Progenitor cell of endocrine pancreas (in vitro differentiated cells): Measurements from ENCODE around the gene PCDHA8. TPM values are rescaled to one million over a fixed set of nuclear protein-coding genes. Genes with fewer than 3 reads are reported as not detected.
"Not testable (repeated sequence)": the region's sequence is repeated elsewhere in the genome, so short reads cannot be mapped to it uniquely, and the experiment has no call there.

Experiments used
- DNase-seq: peaks from one replicate; pipeline ENCODE4 v3.0.0; 2021; ENCODE audit warnings: low spot score; ENCODE audit not compliant: unreplicated experiment
- H3K27ac Mint-ChIP-seq: 2 replicates; pipeline ENCODE4 v1.8.0; 2021; ENCODE audit warnings: mild to moderate bottlenecking, moderate library complexity, mixed read lengths
- H3K27me3 Mint-ChIP-seq: 2 replicates; pipeline ENCODE4 v1.8.0; 2021; ENCODE audit warnings: mixed read lengths
- H3K36me3 Mint-ChIP-seq: 2 replicates; pipeline ENCODE4 v1.8.0; 2022; ENCODE audit warnings: mixed read lengths; ENCODE audit not compliant: insufficient read depth
- H3K4me1 Mint-ChIP-seq: 2 replicates; pipeline ENCODE4 v1.8.0; 2021; ENCODE audit warnings: low read depth, mixed read lengths
- H3K4me3 Mint-ChIP-seq: 2 replicates; pipeline ENCODE4 v1.8.0; 2021; ENCODE audit warnings: low read depth, mild to moderate bottlenecking, moderate library complexity, mixed read lengths
- H3K9me3 Mint-ChIP-seq: 2 replicates; pipeline ENCODE4 v1.8.0; 2021; ENCODE audit warnings: low read depth, mixed read lengths
- CTCF ChIP-seq: fragments of 200-600 bp; sonication (generic); IDR thresholded peaks from one replicate; pipeline ENCODE4 v1.5.0; 2021; ENCODE audit warnings: antibody characterized with exemption, mild to moderate bottlenecking; ENCODE audit not compliant: unreplicated experiment
- long read RNA-seq: library from polyadenylated mRNA; unstranded; transcript quantifications from one replicate; pipeline ENCODE4 v2.0.0, GENCODE V29; 2020
- total RNA-seq: library from RNA; stranded (reverse); gene quantifications from 2 replicates; pipeline ENCODE4 v1.2.1, GENCODE V29; 2021

The PCDHA8 gene
- total RNA-seq, result 4.9 and 5.1 TPM in 2 replicates
- long read RNA-seq, result 0 reads

GRCh38 chr5:140840978-140841962 lies at the start of gene PCDHA8:
PCDHA8 (plus strand) TSS chr5:140841187; CDS start chr5:140841322, 135 bp downstream.
- DNase-seq, result no peak
- Mint-ChIP-seq H3K4me3 (peak within 1 kb of the TSS; percentile 38), H3K27me3 (no peaks in the 10 kb centered on the region), H3K36me3 (peaks cover 51% of the 10 kb centered on the region), H3K4me1 (no peaks in the 10 kb centered on the region), H3K9me3 (peaks cover 27% of the 10 kb centered on the region), H3K27ac (no peak within 1 kb of the TSS)
- no peak for TF ChIP-seq CTCF

- Mint-ChIP-seq H3K36me3 (peaks cover 24% of the 10 kb centered on the region), H3K4me1 (no peaks in the 10 kb centered on the region), H3K27me3 (no peaks in the 10 kb centered on the region), H3K27ac (peak within 1 kb of the TSS; percentile 88), H3K4me3 (peak within 1 kb of the TSS; percentile 80), H3K9me3 (peaks cover 20% of the 10 kb centered on the region)
- peak; percentile 48 for TF ChIP-seq CTCF
- no peak for DNase-seq
Measured at GRCh38 chr5:140794595-140795258, 46.3 kb upstream of the PCDHA8 start, which contains the start of gene PCDHA2. PCDHA2 (plus strand) TSS chr5:140794852.

- Mint-ChIP-seq H3K27ac (peak overlapping the region; percentile 88), H3K36me3 (peaks cover 27% of the 10 kb centered on the region), H3K9me3 (peaks cover 24% of the 10 kb centered on the region), H3K27me3 (no peaks in the 10 kb centered on the region), H3K4me1 (no peaks in the 10 kb centered on the region), H3K4me3 (peak overlapping the region; percentile 80)
- no peak for DNase-seq
- TF ChIP-seq CTCF, result peak; percentile 29
Measured at GRCh38 chr5:140795259-140795641, 45.7 kb upstream of the PCDHA8 start.

- H3K27ac Mint-ChIP-seq, H3K27me3 Mint-ChIP-seq, DNase-seq, H3K4me3 Mint-ChIP-seq, H3K4me1 Mint-ChIP-seq: not testable (repeated sequence)
- Mint-ChIP-seq H3K9me3 (peaks cover 28% of the 10 kb centered on the region), H3K36me3 (peaks cover 35% of the 10 kb centered on the region)
Measured at GRCh38 chr5:140796072-140796717, 44.8 kb upstream of the PCDHA8 start.

- H3K4me1 Mint-ChIP-seq, result no peaks in the 10 kb centered on the region
- no peak for DNase-seq
- peaks cover 31% of the 10 kb centered on the region for H3K9me3 Mint-ChIP-seq
- H3K27me3 Mint-ChIP-seq, result no peaks in the 10 kb centered on the region
- H3K4me3 Mint-ChIP-seq, result no peak overlapping the region
- TF ChIP-seq CTCF, result no peak
- peaks cover 40% of the 10 kb centered on the region for H3K36me3 Mint-ChIP-seq
- H3K27ac Mint-ChIP-seq, result no peak overlapping the region
Measured at GRCh38 chr5:140796718-140797095, 44.3 kb upstream of the PCDHA8 start.
